CD4-positive, alpha-beta T cell treated with Interferon alpha-2 for 1 hour (primary cell): ENCODE data around the gene ADNP.
"Not testable (repeated sequence)": the region's sequence is repeated elsewhere in the genome, so short reads cannot be mapped to it uniquely, and the experiment has no call there.

ENCODE experiments used
- DNase-seq, 2 donors: peaks; one replicate each; pipeline ENCODE4 v3.0.0-alpha.2; 2020 to 2022

ADNP gene

DNA sequence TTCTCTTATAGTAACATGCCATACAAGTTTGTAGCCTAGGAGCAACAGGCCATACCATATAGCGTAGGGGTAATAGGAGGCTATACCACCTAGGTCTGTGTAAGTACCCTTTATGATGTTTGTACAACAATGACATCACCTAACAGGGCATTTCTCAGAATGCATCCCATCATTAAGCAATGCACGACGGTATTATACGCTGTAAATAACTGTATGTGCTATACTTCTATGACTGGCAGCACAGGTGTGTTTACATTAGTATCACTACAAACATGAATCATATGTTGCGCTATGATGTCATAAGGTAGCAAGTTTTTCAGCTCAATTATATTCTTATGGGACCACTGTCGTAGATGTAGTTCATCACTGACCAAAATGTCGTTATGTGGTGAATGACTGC lies 31.0 kb downstream of the ADNP start:
- no peak for DNase-seq

DNA sequence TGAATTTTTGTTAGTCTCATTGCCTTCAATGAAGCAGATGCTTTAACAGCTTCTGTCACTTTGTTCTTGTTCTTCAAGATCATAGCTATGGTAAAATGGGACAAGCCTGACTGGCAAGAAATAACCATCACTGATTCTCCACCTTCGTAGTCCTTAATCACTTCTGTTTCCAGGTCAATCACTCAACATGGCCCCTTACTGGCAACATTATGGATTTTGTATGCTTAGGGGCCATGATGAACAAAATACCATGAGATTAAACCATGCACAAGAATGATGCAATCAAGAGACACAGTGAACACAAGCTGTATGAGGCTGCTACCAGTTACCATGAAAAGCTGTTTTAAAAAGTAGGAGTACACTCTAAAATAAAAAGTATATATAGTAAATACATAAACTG lies 32.8 kb downstream of the ADNP start:
- DNase-seq: no peak

GRCh38 chr20:50895111-50895830 lies 36.0 kb downstream of the ADNP start:
- no peak for DNase-seq

DNA sequence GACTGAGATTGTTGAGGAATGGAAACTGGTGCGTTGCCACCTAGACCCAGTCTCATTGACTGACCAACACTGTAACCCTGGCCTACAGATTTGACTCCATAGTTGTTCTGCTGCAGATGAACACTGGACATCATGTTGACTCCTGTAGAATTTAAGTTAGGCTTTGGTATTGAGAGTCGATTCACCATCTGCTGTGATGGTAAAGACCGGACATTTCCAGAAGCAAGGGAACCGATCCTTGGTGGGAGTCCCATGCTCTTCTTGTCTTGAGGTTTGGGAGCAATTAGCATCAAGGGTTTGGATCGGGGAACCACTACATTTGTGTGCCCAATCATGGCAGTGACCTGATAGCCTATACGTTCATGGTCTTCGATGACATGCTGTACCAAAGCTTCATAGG lies 37.6 kb downstream of the ADNP start:
- DNase-seq: no peak

- no peak for DNase-seq
These were observed 38.8 kb downstream of the ADNP start for GRCh38 chr20:50892394-50892793.

DNA sequence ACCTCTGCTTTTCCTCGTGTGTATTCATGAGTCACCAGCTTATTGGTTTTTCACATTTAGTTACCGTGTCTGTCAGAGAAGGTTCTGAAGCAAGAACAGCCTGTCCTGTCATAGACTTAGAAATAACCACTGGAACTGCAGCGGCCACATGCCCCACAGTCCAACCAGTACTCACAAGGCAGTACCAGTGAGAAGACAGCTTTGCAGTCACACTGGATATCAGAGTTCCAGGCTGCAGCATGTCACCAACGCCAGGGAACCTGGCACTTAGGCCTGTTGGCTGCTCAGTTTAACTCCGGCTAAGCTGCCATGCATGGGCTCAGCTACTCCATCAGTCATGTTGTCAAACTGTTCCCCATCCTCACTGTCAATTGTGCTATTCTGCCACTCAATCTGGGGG lies 40.1 kb downstream of the ADNP start:
- DNase-seq: no peak

DNA sequence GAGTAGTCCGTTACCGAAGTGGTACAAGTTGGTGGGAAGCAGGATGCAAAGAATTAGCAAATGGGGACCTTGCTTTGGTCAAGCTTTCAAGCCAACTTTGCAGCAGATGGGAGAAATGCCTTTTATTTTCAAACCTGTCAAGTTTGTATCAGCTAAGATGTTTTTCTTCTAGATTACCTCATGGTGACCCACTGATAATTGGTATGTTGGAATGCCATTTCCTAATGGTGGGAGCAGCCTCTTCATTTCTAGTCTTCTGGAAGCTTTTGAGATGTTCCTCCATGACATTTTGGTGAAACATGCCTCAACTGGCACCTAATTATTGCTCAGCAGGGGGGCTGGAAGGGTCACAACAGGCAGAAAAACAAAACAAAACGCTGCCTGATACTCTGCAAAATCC lies 43.7 kb downstream of the ADNP start:
- DNase-seq: no peak

DNA sequence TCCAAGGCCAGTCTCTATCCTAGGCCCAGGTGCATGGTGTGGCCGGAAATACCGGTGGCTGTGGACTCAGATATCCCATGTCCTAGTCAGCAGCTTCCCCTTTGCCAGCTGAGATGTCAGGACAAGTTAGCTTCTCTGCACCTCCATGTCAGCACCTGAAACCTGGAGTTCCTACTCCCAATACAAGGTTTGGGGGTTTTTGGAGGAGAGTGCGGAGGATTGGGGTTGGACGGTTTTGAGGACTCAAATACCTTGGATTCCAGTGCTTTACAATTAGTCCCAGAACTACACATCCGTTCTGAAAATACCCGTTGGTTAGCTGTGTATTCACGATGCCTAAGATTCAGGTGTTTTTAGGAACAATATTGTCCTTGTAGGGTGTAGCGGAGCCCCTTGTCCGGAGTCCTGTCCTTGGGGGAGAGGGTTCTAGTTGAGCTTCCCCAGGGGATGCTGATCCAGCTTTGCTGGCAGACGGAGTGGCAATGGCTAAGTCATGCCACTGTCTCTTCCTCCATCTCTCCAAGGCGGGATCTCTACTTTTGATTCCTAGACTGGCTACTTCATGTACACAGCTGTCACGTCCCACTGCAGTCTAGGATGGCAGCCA lies 45.0 kb downstream of the ADNP start:
- DNase-seq: no peak

DNA sequence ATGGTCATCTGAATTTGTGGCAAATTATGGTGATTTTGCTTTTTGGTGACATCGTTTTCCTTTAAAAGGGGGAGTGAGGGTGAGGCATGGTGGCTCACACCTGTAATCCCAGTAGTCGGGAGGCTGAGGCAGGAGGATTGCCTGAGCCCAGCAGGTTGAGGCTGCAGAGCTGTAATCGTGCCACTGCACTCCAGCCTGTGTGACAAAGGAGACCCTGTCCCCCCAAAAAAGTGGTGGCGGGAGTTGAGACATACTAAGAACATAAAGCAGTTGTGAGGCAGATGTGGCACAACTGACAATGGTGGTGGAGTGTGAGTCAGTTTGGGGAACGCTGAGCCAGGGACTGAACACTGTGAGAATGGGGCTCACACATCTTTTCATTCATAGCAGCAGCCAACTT lies 45.5 kb downstream of the ADNP start:
- no peak for DNase-seq

DNA sequence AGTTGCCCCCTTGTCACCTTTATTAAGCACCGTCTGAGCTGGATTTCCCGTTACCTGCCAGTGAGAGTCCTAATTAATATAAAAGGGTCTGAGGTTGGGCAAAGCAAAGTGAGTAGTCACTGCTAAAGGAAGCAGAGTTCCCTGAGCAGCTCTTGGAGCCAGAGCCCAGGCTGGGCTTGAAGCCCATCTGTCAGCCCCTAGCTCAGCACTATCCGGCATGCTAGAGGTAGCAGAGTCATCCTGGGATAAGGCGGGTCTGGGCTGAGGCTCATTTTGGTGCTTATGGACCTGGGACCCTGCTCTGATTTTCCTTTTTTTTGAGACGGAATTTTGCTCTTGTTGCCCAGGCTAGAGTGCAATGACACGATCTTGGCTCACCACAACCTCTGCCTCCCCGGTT lies 46.2 kb downstream of the ADNP start:
- DNase-seq: no peak

- no peak for DNase-seq
These were observed 47.4 kb downstream of the ADNP start for GRCh38 chr20:50883856-50884255.

DNA sequence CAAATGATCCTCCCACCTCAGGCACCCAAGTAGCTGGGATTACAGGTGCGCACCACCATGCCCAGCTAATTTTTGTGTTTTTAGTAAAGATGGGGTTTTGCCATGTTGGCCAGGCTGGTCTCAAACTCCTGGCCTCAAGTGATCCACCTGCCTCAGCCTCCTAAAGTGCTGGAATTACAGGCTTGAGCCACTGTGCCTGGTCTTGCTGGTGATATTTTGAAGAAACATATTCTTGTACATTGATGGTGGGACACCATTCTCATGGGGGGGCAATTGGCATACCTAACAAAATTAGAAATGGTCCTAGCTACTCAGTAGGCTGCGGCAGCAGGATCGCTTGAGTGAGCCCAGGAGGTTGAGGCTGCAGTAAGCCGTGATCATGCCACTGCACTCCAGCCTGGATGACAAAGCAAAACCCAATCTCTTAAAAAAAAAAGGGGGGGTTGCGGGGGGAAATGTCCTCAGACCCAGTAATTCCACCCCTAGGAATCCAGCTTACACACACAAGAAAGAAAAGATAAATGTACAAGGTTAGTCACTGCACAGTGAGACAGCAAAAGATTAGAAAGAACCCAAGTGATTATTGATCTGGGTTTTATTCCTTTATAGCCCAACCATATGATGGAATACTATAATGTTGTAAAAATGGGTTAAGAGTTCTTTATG lies 49.3 kb downstream of the ADNP start:
- not testable (repeated sequence) for DNase-seq

- DNase-seq: no peak
These were observed 51.3 kb downstream of the ADNP start for GRCh38 chr20:50879649-50880550.

GRCh38 chr20:50877232-50877743 lies 53.9 kb downstream of the ADNP start:
- no peak for DNase-seq

GRCh38 chr20:50876816-50877215 lies 54.4 kb downstream of the ADNP start:
- DNase-seq: no peak

GRCh38 chr20:50876063-50876685 lies 55.1 kb downstream of the ADNP start:
- DNase-seq: no peak

GRCh38 chr20:50874758-50875665 lies 56.2 kb downstream of the ADNP start:
- DNase-seq: no peak

DNA sequence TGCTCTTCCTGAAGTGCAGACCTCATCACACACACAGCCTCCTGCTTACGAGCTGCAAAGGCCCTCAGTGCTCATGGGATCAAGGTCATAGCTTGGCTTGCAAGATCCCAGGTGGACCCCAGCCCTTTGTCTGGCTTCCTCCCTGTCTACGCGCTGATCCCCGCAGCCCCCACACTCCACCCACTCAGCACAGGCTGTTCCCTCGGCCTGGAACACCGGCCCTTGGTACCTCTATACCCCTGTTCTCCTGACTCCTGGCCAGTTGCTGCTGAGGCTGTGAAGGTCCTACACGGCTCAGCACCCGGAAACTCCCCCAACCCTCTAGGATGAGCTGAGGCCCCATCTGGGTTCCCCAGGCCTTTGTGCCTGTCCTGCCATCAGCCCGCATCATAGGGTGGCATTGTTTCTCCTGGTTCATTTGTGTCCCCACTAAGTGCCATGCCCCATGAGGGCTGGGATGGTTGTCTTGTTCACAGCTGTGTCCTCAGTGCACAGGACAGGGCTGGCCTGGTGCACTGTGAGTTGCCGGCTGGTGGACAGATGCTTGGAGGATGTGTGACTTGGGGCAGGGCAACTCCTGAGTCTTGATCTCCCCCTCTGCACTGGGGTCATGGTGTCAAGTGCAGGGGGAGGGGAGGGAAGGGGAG lies 57.0 kb downstream of the ADNP start:
- DNase-seq: no peak

DNA sequence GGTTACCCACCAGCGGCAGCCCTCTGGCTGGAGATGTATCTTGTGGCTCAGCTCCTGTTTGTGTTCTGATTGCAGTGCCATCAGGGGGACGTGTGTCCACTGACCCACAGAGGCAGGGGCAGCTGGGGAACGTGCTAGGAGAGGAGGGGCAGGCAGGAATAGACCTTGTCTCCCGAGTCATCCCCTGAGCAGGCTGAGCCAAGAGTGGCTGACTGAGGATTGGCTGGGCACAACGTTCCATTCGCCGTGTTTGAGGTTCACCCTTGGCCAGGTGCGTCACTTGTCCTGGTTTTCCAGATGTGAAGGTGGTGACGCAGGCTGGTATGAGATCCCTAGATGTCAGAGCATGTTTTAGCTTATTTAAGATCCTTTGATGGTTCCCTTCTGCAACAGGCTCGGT lies 57.7 kb downstream of the ADNP start:
- DNase-seq: no peak

DNA sequence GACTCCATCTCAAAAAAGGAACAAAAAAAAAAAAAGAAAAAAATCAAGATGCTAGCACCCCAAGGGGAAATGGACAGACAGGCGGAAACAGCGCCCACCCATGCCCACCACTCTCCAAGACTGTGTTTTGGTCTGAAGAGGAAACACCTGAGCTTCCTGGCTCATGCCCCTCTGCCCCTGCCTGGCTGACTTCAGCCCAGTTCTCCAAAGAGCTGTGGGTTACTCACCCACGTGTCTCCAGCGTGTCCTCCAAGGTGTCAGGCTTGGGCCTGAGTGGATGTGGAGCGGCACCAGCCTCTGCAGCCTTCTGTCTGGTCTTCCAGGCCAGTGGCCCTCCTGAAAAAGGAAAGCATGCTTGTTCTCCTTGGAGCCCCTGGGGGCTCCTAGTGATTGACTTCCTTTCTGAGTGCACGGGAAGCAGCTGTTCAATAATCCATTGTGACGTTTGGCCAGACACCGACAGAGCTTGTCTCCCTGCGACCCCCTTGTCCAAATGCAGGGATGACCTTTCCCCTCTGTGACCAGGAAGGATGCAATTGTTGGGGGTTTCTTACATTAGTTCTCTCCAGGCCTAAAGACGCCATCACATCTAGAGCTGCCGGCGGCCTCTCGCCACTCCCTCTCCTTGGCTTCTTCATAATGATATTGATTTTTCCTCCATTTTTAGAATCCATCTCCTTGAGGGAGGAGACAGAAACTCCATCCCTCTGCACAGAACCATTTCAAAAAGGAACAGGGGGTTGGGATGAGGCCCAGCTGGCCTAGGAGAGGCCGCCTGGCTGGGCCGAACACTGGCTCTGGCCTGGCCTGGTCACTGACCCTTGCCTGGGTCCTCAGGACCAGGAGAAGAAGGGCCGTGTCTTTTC lies 58.4 kb downstream of the ADNP start:
- peak in 1 of 2 donors; percentile 4 for DNase-seq
